ENCODE results near the gene ZNF217. TPM values are rescaled to one million over a fixed set of nuclear protein-coding genes. Genes with fewer than 3 reads are reported as not detected.
A peak's percentile ranks its signal among the peaks of the same experiment; 100 is the strongest.

ZNF217 gene
- total and polyA plus RNA-seq, 4 donors = 6.0 to 32.6 (median 24.5) TPM

GRCh38 chr20:53582574-53583351 is 10.9 kb downstream of the ZNF217 start:
- Histone ChIP-seq H3K27ac (ENCODE audit: low read depth in 1 of 2, low read length in 1 of 2) (peak overlapping the region; percentile 1 to 77), H3K4me1 (ENCODE audit: control insufficient read depth in 5 of 5, insufficient read depth in 5 of 5, low read length in 5 of 5) (peaks cover 5 to 49% (median 17%) of the 10 kb centered on the region in 5 donors), H3K9ac (ENCODE audit: insufficient read depth in 1 of 2, low read length in 2 of 2) (no peak overlapping the region), H3K4me3 (no peak overlapping the region), H3K36me3 (ENCODE audit: control insufficient read depth in 4 of 4, insufficient read depth in 4 of 4, low read length in 4 of 4) (peaks cover 10 to 18% (median 13%) of the 10 kb centered on the region in 4 donors), H3K9me3 (ENCODE audit: control insufficient read depth in 4 of 4, insufficient read depth in 3 of 4, low read length in 3 of 4) (no peaks in the 10 kb centered on the region), H3K27me3 (ENCODE audit: control insufficient read depth in 3 of 3, insufficient read depth in 3 of 3, low read length in 2 of 3) (no peaks in the 10 kb centered on the region)
- no peak for TF ChIP-seq CTCF (IDR thresholded peaks at IDR 0.05; ENCODE audit: control extremely low read depth, extremely low read depth)
- ATAC-seq (ENCODE audit: insufficient read depth, low FRiP score) (peak; percentile 54), DNase-seq (no peak)
- WGBS, 2 donors = 38 to 47% methylated on average over 13 of the region's 13 CpGs

- Histone ChIP-seq H3K27me3 (ENCODE audit: control insufficient read depth in 3 of 3, insufficient read depth in 3 of 3, low read length in 2 of 3) (no peaks in the 10 kb centered on the region), H3K36me3 (ENCODE audit: control insufficient read depth in 4 of 4, insufficient read depth in 4 of 4, low read length in 4 of 4) (peaks cover 10 to 19% (median 13%) of the 10 kb centered on the region in 4 donors), H3K4me1 (ENCODE audit: control insufficient read depth in 5 of 5, insufficient read depth in 5 of 5, low read length in 5 of 5) (peaks cover 5 to 49% (median 17%) of the 10 kb centered on the region in 5 donors), H3K4me3 (no peak overlapping the region), H3K9me3 (ENCODE audit: control insufficient read depth in 4 of 4, insufficient read depth in 3 of 4, low read length in 3 of 4) (no peaks in the 10 kb centered on the region), H3K27ac (ENCODE audit: low read depth in 1 of 2, low read length in 1 of 2) (peak overlapping the region; percentile 1 to 77), H3K9ac (ENCODE audit: insufficient read depth in 1 of 2, low read length in 2 of 2) (no peak overlapping the region)
- TF ChIP-seq CTCF (IDR thresholded peaks at IDR 0.05; ENCODE audit: control extremely low read depth, extremely low read depth) = no peak
- ATAC-seq (ENCODE audit: insufficient read depth, low FRiP score) (no peak), DNase-seq (no peak)
- 83 to 93% methylated on average over 9 of the region's 9 CpGs for WGBS, 2 donors
Measured at GRCh38 chr20:53582251-53582570, 11.4 kb downstream of the ZNF217 start.

- DNase-seq = no peak
- Histone ChIP-seq H3K9me3 (ENCODE audit: control insufficient read depth in 4 of 4, insufficient read depth in 3 of 4, low read length in 3 of 4) (no peaks in the 10 kb centered on the region), H3K4me3 (no peak overlapping the region), H3K36me3 (ENCODE audit: control insufficient read depth in 4 of 4, insufficient read depth in 4 of 4, low read length in 4 of 4) (peaks cover 14 to 24% (median 16%) of the 10 kb centered on the region in 4 donors), H3K9ac (ENCODE audit: insufficient read depth in 1 of 2, low read length in 2 of 2) (no peak overlapping the region), H3K4me1 (ENCODE audit: control insufficient read depth in 5 of 5, insufficient read depth in 5 of 5, low read length in 5 of 5) (peaks cover 5 to 45% (median 17%) of the 10 kb centered on the region in 5 donors), H3K27me3 (ENCODE audit: control insufficient read depth in 3 of 3, insufficient read depth in 3 of 3, low read length in 2 of 3) (no peaks in the 10 kb centered on the region), H3K27ac (ENCODE audit: low read depth in 1 of 2, low read length in 1 of 2) (peak overlapping the region in 1 of 2 donors; percentile 49)
- ATAC-seq (ENCODE audit: insufficient read depth, low FRiP score) = no peak
- no peak for TF ChIP-seq CTCF (IDR thresholded peaks at IDR 0.05; ENCODE audit: control extremely low read depth, extremely low read depth)
- WGBS, 2 donors = 76 to 80% methylated on average over 44 of the region's 44 CpGs
Measured at GRCh38 chr20:53581444-53582250, 12.0 kb downstream of the ZNF217 start.
